Neuron (in vitro differentiated cells): ENCODE data around the gene DCTN2.

ENCODE experiments used
- H2AFZ ChIP-seq: one replicate; pipeline ENCODE4 v1.6.1; 2013; ENCODE audit warnings: low read depth, mild to moderate bottlenecking, inconsistent platforms, low read length, moderate library complexity
- H3K27me3 ChIP-seq: one replicate; pipeline ENCODE4 v1.6.1; 2013; ENCODE audit warnings: low read length; ENCODE audit not compliant: insufficient read depth
- H3K36me3 ChIP-seq: one replicate; pipeline ENCODE4 v1.6.1; 2013; ENCODE audit warnings: low read length; ENCODE audit not compliant: insufficient read depth
- H3K4me1 ChIP-seq: one replicate; pipeline ENCODE4 v1.6.1; 2013; ENCODE audit warnings: low read length; ENCODE audit not compliant: insufficient read depth
- H3K4me3 ChIP-seq: 2 replicates; pipeline ENCODE4 v1.5.1; 2013; ENCODE audit warnings: mild to moderate bottlenecking, low read length, moderate library complexity
- H3K9me3 ChIP-seq: one replicate; pipeline ENCODE4 v1.6.1; 2013; ENCODE audit warnings: low read length

The DCTN2 gene

GRCh38 chr12:57535764-57536596 is 11.0 kb downstream of the DCTN2 start:
- Histone ChIP-seq H3K27me3 (no peaks in the 10 kb centered on the region), H3K9me3 (no peaks in the 10 kb centered on the region), H3K4me1 (peaks cover under 1% of the 10 kb centered on the region), H3K36me3 (peaks cover 83% of the 10 kb centered on the region), H3K4me3 (no peak overlapping the region), H2AFZ (no peak overlapping the region)

- no peaks in the 10 kb centered on the region for H3K4me1 ChIP-seq
- H2AFZ ChIP-seq = no peak overlapping the region
- no peaks in the 10 kb centered on the region for H3K27me3 ChIP-seq
- H3K36me3 ChIP-seq = peaks cover 86% of the 10 kb centered on the region
- no peaks in the 10 kb centered on the region for H3K9me3 ChIP-seq
- no peak overlapping the region for H3K4me3 ChIP-seq
Measured at GRCh38 chr12:57534991-57535543, 11.9 kb downstream of the DCTN2 start.

DNA sequence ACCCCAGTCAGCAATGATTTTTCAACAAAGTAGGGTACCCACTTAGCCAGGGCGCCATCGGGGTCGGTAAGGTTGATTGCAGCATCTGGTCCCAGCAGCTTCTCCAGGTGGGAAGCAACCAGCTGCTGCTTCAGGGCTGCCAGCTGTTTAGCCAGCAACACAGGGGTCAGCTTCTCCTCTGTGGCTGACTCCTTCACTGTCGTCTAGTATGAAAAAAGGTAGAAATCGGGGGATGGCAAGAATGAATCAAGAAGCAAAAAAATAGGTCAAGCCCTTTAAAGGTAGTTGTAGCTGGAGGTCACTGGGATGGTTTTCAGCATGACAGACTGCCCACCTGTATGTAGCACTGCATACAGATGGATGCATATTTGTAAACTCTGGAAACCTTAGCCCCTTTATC is 12.7 kb downstream of the DCTN2 start:
- Histone ChIP-seq H3K9me3 (no peaks in the 10 kb centered on the region), H2AFZ (no peak overlapping the region), H3K36me3 (peaks cover 86% of the 10 kb centered on the region), H3K4me1 (no peaks in the 10 kb centered on the region), H3K4me3 (no peak overlapping the region), H3K27me3 (no peaks in the 10 kb centered on the region)

DNA sequence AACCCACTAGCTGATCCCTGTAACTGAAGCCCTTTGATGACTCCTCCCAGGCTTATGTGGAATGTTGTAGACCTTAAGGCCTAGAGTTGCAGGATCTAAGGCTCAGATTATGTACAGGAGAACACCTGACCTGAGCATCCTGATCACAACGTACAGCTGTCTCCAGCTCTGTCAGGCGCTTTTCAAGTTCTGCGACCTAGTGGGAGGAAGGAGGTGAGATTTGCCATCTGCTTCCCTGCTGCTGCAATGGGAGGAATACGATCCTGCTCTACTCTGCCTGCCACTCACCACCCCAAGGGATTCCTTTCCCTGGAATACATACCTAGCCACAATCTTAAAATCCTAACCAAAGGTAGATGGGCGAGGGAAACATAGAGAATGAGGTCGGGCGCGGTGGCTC is 13.9 kb downstream of the DCTN2 start:
- no peaks in the 10 kb centered on the region for H3K27me3 ChIP-seq
- H3K9me3 ChIP-seq = no peaks in the 10 kb centered on the region
- H3K4me1 ChIP-seq = no peaks in the 10 kb centered on the region
- no peak overlapping the region for H2AFZ ChIP-seq
- H3K4me3 ChIP-seq = no peak overlapping the region
- H3K36me3 ChIP-seq = peaks cover 85% of the 10 kb centered on the region

DNA sequence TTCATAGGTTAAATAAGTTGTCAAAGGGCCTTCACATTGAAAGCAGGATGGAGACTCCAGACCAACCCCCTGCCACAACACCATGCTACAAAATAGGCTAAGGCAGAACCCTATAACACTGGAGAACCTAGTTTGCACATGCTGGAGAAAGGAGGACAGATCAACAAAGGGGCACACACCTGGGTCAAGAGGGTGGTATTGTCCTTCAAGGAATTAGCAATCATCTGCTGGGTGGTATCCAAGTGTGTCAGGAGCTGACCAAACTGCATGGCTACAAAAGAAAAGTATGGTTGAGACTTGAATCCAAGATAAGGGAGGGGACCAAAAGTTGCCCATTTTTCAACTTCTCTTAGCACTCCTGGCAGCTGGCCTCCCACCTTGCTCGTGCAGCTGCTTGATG is 15.2 kb downstream of the DCTN2 start:
- Histone ChIP-seq H3K27me3 (no peaks in the 10 kb centered on the region), H2AFZ (no peak overlapping the region), H3K9me3 (no peaks in the 10 kb centered on the region), H3K4me3 (no peak overlapping the region), H3K36me3 (peaks cover 88% of the 10 kb centered on the region), H3K4me1 (no peaks in the 10 kb centered on the region)

- Histone ChIP-seq H3K36me3 (peaks cover 91% of the 10 kb centered on the region), H3K4me1 (no peaks in the 10 kb centered on the region), H3K4me3 (no peak overlapping the region), H3K27me3 (no peaks in the 10 kb centered on the region), H2AFZ (no peak overlapping the region), H3K9me3 (no peaks in the 10 kb centered on the region)
Measured at GRCh38 chr12:57530396-57531142, 16.4 kb downstream of the DCTN2 start.

DNA sequence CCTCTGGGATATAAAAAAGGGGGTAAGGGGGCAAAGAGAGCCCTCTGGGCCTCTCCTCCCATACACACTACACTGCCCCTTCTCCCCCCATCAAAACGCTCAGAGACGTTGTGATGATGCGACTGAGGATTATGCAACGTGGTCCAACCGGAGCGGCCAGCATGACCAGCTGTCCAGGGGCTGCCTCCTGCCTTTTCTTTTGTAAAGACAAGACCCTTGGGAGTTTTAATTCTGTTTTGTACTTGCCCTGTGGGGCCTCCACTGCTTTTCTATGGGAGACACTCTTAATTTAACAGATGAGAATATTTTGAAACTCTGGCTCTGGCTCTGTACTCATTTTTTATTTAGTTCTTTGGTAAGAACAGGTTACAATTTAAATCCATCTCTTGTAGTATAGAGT is 17.2 kb downstream of the DCTN2 start:
- Histone ChIP-seq H3K9me3 (no peaks in the 10 kb centered on the region), H3K27me3 (no peaks in the 10 kb centered on the region), H2AFZ (no peak overlapping the region), H3K36me3 (peaks cover 88% of the 10 kb centered on the region), H3K4me3 (no peak overlapping the region), H3K4me1 (peaks cover 7% of the 10 kb centered on the region)

- H2AFZ ChIP-seq = no peak overlapping the region
- H3K36me3 ChIP-seq = peaks cover 85% of the 10 kb centered on the region
- H3K27me3 ChIP-seq = no peaks in the 10 kb centered on the region
- H3K4me1 ChIP-seq = peaks cover 15% of the 10 kb centered on the region
- no peaks in the 10 kb centered on the region for H3K9me3 ChIP-seq
- H3K4me3 ChIP-seq = no peak overlapping the region
Measured at GRCh38 chr12:57528831-57529555, 18.0 kb downstream of the DCTN2 start.

- Histone ChIP-seq H3K27me3 (no peaks in the 10 kb centered on the region), H3K4me3 (no peak overlapping the region), H3K9me3 (no peaks in the 10 kb centered on the region), H2AFZ (no peak overlapping the region), H3K36me3 (peaks cover 79% of the 10 kb centered on the region), H3K4me1 (peaks cover 23% of the 10 kb centered on the region)
Measured at GRCh38 chr12:57528176-57528575, 18.8 kb downstream of the DCTN2 start.

DNA sequence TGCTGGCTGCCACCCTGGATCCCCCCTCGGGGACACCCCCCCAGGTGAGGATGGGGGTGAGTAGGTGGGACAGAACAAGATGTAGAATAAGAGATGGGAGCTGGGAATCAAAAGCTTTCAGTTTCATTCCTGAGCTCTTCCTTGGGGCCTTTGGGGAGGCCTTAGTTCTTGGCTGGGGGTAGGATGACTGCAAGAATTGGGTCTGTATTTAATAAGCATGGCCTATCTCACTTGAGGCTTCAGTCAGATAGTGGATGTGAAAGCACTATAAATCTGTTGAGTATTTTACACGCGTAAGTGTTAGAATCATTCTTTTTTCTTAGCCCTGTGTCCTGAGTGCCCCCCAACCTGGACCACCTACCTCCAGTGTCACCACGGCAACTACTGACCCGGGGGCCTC is 19.8 kb downstream of the DCTN2 start:
- Histone ChIP-seq H3K4me1 (peaks cover 24% of the 10 kb centered on the region), H3K9me3 (no peaks in the 10 kb centered on the region), H2AFZ (no peak overlapping the region), H3K4me3 (no peak overlapping the region), H3K27me3 (no peaks in the 10 kb centered on the region), H3K36me3 (peaks cover 69% of the 10 kb centered on the region)

DNA sequence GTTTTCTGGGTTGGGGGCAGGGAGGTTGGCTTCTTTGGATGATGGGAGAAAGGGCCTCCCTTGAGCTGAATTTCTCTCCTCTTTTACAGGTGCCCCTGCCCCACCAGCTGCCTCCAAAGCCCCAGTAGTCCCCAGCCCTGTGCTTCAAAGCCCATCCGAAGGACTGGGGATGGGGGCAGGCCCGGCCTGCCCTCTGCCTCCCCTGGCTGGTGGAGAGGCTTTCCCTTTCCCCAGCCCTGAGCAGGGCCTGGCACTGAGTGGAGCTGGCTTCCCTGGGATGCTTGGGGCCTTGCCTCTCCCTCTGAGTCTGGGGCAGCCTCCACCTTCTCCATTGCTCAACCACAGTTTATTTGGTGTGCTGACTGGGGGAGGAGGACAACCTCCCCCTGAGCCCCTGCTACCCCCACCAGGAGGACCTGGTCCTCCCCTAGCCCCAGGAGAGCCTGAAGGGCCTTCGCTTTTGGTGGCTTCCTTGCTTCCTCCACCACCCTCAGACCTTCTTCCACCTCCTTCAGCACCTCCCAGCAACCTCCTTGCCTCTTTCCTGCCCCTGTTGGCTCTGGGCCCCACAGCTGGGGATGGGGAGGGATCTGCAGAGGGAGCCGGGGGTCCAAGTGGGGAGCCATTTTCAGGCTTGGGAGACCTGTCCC is 20.4 kb downstream of the DCTN2 start:
- Histone ChIP-seq H3K4me1 (peaks cover 30% of the 10 kb centered on the region), H2AFZ (no peak overlapping the region), H3K27me3 (no peaks in the 10 kb centered on the region), H3K4me3 (no peak overlapping the region), H3K36me3 (peaks cover 64% of the 10 kb centered on the region), H3K9me3 (no peaks in the 10 kb centered on the region)

DNA sequence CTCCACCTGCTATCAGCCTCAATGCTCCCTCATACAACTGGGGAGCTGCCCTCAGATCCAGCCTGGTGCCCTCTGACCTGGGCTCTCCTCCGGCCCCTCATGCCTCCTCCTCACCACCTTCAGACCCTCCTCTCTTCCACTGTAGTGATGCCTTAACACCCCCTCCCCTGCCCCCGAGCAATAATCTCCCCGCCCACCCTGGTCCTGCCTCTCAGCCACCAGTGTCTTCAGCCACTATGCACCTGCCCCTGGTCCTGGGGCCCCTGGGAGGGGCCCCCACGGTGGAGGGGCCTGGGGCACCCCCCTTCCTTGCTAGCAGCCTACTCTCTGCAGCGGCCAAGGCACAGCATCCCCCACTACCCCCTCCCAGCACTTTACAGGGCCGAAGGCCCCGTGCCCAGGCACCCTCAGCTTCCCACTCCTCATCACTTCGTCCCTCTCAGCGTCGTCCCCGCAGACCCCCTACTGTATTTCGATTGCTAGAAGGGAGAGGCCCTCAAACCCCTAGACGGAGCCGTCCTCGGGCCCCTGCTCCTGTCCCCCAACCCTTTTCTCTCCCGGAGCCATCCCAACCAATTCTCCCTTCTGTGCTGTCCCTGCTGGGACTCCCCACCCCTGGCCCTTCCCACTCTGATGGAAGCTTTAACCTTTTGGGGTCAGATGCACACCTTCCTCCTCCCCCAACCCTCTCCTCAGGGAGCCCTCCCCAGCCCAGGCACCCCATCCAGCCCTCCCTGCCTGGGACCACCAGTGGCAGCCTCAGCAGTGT is 21.2 kb downstream of the DCTN2 start:
- peaks cover 56% of the 10 kb centered on the region for H3K36me3 ChIP-seq
- peaks cover 38% of the 10 kb centered on the region for H3K4me1 ChIP-seq
- H3K9me3 ChIP-seq = no peaks in the 10 kb centered on the region
- no peak overlapping the region for H2AFZ ChIP-seq
- H3K27me3 ChIP-seq = no peaks in the 10 kb centered on the region
- no peak overlapping the region for H3K4me3 ChIP-seq
